Measurements from ENCODE around the gene BBIP1.
"Not testable (repeated sequence)": the region's sequence is repeated elsewhere in the genome, so short reads cannot be mapped to it uniquely, and the experiment has no call there.

BBIP1 gene

DNA sequence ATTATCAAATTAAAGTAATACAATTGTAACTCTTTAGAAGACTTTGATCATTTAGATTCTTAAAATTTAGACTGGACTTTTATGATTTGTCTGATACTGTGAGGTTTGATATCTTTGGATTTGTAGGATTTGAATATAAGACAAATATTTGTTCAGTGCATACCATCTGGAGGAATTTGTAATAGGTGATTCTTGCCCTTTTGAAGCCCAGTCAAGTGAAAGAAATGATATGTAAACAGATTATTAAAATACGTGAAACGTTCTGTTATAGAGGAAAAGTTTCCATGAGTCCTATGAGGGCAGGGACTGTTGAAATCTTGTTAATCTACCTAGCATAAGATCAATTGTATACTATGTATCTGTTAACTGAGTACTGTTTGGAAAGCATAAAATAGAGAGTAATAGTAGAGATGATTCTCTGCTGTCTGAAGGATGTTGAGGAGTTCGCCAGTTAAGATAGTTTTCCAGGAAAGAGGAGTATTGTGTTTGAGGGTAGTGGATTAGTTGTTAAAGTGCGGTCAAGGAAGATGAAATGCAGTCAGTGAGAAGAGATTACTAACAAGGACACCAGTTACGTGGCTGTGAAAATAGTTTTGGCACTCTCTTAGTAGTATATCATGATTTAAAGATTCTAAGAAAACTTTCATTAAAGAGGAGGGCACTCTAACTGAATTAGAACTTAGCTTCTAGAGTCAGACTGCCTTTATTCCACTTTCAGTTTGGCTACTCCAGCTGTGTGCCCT is 32.9 kb downstream of the BBIP1 start:
- DNase-seq (ENCODE audit: low spot score): no peak

DNA sequence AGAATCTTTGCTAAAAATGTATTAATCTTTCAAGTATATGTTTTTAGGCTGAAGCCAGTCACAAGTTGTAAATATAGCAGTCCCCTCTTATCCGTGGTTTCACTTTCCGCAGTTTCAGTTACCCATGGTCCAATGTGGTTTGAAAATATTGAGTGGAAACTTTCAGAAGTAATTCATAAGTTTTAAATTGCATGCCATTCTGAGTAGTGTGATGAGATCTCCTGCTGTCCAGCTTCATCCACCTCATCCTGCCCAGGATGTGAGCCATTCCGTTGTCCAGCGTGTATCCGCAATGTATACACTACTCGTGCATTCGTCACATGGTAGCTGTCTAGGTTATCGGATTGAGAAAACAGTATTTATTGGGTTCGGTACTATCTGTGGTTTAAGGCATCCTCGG is 35.1 kb downstream of the BBIP1 start:
- DNase-seq (ENCODE audit: low spot score): no peak

DNA sequence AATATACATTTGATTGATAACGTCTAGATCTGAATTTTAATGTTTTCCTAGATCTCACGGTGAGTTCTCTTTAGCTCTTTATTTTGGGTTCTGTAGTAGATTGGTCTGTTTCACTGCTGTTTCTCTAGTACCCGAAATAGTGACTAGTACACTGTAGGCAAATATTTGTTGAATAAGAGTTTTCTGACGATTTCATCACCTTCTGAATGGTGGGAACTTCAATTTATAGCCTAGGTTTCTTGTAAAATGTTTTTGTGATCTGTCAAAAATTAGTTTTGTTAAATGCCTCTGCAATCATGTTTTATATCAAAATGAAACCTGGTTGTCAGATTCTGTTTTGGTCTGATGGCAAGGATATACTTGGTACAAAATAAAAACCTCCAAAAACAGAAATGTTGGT is 37.1 kb downstream of the BBIP1 start:
- no peak for DNase-seq (ENCODE audit: low spot score)

- no peak for DNase-seq (ENCODE audit: low spot score)
These were observed 37.7 kb downstream of the BBIP1 start for GRCh38 chr10:110881247-110881646.

DNA sequence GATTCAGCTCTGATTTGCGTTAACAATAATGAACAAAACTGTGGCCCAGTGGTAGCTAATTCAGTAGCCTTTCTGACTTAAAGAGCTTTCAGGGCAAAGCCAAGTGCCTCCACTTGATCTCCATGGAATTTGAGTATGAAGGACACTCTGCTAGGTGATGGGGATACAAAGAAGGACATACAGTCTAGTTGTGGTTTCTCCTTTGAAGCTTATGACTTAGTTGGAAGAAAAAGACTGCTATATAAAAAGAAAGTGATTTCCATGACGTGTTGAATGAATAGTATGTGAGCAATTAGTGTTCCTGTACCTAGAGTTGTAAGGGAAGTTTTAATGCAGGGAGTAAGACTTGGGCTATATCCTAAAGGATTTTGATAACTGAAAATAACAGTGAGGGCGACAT is 39.0 kb downstream of the BBIP1 start:
- DNase-seq (ENCODE audit: low spot score): no peak

DNA sequence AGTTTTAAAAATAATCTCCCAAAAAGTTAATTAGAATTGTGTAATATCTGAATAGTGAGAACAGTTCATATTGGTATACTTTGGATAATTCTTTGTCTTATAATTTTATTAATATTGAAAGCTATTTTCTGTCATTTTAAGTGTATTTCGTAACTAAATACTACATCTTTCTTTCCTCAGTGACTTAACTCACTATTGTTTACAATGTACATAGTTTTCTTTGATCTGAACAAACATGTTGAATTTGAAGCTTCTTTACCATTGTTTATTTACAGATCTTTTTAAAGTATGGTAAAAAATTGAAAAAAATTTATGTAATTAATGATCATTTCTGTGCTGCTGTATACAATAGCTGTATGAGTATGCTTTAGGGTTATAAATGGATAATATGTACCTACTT is 42.2 kb downstream of the BBIP1 start:
- DNase-seq (ENCODE audit: low spot score): no peak

DNA sequence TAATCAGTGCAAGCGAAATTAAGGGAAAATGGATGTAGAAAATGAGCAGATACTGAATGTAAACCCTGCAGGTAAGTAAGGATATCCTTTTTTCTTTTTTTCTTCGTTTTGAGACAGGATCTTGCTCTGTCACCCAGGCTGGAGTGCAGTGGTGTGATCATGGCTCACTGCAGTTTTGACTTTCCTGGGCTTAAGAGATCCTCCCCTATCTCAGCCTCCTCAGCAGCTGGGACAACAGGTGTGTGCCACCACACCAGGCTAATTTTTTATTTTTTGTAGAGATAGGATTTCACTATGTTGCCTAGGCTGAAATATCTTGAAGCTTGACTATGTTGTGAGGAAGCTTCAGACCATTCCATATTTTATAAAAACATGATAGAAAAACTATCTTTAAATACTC is 43.0 kb downstream of the BBIP1 start:
- no peak for DNase-seq (ENCODE audit: low spot score)

DNA sequence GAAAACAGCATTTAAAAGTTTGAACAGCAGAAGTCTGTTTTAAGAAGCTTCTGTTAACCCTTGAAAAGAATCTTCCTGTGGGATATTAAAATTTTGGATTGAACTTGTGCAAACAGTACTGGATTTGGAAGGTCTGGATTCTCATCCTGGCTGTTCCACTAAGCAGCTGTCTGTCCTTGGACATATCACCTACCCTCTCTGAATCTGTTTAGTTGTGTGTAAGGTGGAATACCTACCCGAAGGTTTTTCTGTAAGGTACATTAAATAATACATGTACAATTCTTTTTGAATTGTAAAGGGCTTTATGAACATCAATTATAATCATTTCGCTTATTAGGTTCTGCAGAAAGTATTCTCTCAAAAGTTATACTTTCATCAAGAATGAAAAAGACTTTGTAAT is 45.0 kb downstream of the BBIP1 start:
- no peak for DNase-seq (ENCODE audit: low spot score)

DNA sequence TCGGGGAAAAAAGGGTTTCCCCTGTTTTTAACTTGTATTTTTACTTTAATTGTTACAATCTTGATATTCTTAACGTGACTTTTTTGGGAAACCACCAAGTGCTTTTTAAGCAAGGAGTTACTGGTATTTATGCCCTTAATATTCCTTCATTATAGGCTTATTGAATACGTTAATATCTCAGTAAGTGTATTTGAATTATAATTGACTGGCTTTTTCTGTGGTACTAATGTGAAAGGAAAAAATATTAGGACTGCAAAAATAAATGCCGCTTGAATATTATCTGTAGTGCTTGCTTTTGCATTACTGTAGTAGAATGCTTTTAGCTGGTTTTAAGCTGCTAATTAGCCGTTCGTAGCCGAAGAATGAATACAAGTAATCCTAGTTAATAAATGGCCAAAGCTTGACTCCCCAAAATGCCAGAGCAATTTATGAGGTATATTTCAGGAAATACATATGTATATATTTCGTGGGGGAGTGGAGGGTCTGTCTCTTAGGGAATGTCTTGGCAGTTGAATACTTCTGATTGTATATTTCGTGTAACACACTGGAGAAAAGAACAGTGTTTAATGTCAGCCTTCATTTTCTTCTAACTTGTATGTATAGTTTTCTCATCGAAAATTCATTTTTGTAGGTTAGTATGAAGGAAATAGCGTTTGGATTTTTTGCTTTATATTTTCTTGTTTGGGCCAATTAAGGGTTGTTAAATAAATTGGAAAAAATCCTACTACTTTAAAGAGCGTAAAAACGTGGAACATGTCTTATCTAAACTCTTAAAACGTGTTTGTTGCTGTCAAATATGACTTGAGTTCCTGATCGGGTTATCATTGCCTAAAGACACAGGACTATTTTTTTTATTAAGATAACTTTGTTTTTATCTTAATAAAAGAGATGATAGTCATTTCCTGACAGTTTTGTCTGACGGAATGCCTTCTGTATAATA is 45.7 kb downstream of the BBIP1 start:
- DNase-seq (ENCODE audit: low spot score): no peak

- DNase-seq (ENCODE audit: low spot score): peak; percentile 91
These were observed 46.6 kb downstream of the BBIP1 start for GRCh38 chr10:110872145-110872983.

GRCh38 chr10:110871298-110872084 is 47.5 kb downstream of the BBIP1 start, which contains the start of gene PDCD4:
PDCD4 (plus strand) TSS chr10:110871928; CDS start chr10:110876028, 4,100 bp downstream.
- peak; percentile 100 for DNase-seq (ENCODE audit: low spot score)

DNA sequence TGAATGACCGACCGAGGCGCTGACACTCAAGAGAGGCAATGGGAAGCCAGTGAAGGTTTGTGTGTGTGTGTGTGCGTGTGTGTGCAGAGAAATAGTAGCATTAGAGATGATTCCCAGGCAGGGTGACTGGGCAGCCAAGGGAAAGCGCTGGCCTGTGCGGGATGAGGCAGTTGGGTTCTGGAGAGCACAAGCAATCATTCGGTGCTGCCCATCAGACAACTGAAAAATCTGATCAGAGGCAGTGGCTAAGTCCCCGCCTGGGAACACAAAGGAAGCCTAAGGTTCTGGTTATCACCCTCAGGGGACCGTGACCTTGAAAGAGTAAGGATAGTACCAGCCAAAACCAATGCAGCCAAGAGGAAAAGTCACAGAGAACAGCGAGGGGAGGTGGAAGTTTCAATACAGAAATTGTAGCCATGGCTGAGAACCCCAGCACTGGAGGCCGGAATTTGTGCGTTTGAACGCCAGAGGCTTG is 48.1 kb downstream of the BBIP1 start:
- no peak for DNase-seq (ENCODE audit: low spot score)

DNA sequence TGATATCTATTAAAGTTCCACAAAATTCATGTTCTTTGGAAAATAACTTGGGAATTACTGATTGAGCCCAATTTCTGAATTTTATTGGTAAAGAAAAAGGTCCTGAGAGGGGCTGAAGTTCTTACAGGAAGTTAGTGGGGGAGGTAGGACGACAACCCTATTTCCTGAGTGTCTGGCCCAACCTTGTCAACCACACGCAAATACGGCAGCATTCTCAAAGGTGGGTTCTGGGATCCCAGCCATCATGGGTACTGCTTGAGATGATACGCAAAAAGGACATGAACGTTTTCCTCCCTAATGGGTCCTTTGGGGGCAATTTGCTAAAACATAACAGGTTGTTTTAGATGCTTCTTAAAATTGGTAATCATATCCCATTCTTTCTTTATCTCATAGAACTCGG is 50.0 kb downstream of the BBIP1 start:
- no peak for DNase-seq (ENCODE audit: low spot score)

- DNase-seq (ENCODE audit: low spot score): no peak
These were observed 51.0 kb downstream of the BBIP1 start for GRCh38 chr10:110867807-110868465.

DNA sequence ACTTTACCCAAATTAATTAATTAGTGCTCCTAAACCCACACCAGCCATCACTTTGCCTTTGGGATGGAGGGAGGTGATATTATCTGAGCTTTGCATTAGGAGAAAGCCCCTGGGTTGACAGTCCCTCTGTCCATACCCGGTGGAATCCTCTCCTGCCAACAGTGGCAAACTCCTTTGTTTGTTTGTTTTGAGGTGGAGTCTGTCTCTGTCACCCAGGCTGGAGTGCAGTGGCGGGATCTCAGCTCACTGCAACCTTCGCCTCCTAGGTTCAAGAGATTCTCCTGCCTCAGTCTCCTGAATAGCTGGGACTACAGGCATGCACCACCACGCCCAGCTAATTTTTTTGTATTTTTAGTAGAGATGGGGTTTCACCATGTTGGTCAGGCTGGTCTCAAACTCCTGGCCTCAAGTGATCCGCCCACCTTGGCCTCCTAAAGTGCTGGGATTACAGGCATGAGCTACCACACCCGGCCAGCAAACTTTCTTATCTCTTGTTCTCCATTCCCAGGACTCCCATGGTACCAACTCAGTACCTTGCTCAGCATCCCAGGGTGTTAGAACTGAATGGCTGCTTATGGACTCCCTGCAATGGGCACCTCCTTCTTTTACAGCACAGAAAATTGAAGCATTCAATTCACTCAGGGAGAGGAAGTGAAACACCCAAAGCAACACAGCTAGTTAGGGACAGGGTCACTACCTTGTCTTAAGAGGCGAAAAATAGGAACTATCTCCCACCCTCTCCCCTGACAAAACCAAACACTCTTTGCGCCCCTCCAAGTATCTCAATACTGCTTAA is 51.8 kb downstream of the BBIP1 start:
- not testable (repeated sequence) for DNase-seq (ENCODE audit: low spot score)

DNA sequence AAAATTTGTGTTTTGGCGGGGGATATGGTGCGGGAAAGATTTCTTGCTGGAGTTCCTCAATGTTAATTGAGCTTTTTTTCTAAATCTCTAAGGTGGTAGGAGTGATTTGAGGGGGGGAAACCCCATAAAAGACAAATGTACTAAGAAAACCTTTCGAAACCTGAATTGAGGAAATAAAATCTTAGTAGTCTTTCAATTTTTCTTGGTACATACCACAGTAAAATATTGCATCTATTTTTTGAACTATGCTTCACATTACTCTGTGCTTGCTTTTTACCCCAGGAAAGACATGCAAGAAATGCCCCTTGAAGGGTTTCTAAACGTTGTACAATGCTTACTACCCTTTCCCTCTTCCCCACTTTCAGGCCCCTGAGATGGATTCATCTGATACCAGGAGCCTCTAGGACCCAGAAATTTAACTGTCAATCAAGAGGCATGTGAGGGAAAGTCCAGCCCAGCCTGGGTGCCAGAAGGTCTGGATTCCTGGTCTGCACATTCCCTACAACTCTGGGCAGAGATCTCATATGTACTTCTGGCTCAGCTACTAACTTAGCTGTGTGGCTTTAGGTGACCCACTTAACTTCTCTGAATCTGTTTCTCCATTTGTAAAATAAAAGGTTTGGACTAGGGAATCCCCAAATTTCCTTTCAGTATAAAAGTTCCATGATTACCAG is 53.0 kb downstream of the BBIP1 start:
- DNase-seq (ENCODE audit: low spot score): no peak

DNA sequence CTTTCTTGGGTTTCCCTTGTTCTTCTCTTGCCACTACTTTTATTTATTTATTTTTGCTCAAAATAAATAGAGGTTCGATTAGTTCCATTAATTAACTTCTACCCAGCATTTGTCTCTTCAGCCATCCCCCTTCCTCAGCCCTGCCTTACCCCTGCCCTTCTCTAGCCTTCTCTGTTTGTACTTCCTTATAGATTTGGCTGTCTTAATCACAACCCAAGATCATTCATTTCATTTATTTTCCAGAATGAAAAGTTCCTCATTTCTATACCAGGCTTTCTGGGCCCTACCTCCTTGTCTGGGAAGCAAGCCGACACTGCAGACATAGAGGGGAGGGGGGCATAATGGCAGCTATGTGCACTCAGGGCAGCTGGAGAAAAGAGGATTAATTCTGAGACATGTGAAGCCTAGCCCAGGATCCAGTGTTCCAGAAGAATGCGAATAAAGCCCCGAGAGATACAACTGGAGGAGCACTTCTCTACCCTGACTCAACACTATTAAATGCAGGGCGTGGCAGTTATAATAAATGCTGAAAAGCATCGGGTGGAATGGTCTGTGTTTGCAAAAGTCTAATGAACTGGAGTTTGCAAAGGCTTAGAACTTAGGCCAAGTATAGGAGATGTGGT is 53.7 kb downstream of the BBIP1 start:
- no peak for DNase-seq (ENCODE audit: low spot score)

DNA sequence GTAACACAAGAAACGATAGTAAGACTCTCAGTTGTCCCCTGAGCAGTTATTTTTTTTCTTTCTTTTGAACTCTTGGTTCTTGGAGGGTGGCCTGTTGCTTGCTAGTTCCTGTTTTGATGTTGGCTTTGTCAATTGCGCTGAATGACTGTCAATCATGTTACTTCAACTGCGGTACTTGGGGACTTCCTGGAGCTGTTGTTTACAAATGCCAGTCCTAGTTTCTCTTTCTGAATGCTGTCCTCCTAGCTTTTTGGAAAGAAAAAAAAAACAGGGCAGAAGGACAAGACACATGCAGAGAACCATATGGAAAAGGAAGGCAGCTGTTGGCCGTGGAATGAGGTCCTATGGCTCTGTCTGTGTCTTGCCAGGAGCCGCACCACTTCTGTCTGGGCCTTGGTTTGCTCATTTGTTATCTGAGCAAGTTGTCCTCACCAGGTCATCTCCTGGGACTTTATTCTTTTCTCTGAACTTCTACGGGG is 54.3 kb downstream of the BBIP1 start:
- no peak for DNase-seq (ENCODE audit: low spot score)

DNA sequence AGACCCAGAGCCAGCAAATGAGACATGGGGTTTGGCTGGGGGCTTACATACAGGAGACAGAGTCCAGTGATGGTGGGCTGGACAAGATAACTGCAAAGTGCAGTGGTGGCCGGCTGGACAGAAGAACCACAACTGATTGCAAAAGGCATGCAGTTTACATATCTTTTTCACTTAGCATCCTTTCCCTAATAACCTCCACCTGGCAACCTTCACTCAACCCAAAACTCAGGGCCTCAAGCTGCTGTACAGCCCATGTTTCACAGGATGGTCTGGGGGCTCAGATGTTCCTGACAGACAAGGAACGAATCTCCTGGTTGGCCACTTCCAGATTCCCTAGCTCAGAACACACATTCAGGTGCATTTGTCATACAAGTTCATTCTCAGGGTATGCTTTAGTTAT is 55.0 kb downstream of the BBIP1 start:
- no peak for DNase-seq (ENCODE audit: low spot score)

Measured in ecto neural progenitor cell (in vitro differentiated cells).